HG02970 (cell line): Measurements from ENCODE around the gene APOBEC3C.
"Not testable (repeated sequence)": the region's sequence is repeated elsewhere in the genome, so short reads cannot be mapped to it uniquely, and the experiment has no call there.

Source experiments
- ATAC-seq: cut with Tn5 transposase; IDR thresholded peaks from one replicate; pipeline ENCODE4 v1.9.1; 2021; ENCODE audit warnings: mild to moderate bottlenecking, moderate library complexity, moderate number of reproducible peaks; ENCODE audit not compliant: unreplicated experiment, low FRiP score

The APOBEC3C gene

DNA sequence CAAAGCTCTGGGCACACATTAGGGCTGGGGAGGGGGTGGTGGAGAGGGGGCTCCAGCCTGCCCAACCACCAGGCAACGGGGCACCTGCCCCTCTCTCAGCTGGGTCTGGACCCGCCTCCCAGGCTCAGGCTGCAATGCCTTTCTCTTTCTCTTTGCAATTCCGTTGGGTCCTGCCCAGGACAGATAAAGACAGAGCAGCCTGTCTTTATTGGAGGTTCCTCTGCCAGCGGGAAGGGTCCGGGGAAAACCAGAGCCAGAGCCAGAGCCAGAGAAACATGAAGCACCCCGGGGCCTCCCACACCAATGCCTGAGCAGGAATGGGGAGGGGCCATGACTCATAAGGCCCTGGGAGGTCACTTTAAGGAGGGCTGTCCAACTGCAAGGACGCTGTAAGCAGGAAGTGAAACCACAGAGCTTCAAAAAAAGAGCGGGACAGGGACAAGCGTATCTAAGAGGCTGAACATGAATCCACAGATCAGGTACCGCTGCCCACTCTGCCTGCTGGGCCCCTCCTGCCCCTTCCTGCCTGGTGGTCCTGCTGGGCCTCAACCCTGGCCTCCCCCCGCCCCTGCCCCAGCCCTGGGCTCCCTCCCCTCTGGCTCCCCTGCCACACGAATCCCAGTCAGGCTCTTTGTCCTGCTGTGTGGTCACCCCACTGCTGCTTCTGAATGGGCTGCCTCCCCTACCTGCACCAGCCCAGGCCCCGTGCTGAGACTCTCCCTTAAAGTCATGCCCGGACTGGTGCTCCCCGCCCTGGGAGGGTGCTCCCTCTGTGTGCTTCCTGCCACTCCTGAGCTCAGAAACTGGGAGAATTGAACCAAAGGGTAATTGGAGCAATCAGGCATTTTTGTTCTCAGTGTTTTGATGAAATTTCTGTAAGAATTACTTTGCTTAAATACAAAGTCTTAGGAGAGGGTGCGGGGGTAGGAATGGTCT lies 31.8 kb upstream of the APOBEC3C start, which contains the start of gene APOBEC3B:
Gene APOBEC3B, plus strand, starts transcription at position 356 of the 936 bp plus-strand sequence. Its CDS starts 107 bp downstream, at position 463.
- ATAC-seq = peak; percentile 48

DNA sequence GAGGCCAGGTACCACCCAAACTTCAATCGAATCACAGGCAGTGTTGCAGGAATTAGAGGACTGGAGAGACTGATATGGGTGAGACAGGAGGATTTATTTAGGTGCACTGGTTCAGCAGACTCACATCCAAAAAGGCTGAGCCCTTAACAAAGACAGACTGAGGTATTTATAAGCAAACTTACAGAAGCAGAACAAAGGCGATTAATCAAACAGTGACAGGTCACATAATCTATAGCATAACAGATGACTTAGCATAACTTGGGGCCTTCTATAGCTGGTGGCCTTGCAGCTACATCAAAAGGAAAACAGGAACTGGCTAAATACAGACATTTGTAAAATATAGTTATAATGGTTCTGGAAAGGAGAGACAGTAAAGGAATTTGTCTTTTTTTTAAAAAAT lies 29.8 kb upstream of the APOBEC3C start:
- ATAC-seq = no peak

DNA sequence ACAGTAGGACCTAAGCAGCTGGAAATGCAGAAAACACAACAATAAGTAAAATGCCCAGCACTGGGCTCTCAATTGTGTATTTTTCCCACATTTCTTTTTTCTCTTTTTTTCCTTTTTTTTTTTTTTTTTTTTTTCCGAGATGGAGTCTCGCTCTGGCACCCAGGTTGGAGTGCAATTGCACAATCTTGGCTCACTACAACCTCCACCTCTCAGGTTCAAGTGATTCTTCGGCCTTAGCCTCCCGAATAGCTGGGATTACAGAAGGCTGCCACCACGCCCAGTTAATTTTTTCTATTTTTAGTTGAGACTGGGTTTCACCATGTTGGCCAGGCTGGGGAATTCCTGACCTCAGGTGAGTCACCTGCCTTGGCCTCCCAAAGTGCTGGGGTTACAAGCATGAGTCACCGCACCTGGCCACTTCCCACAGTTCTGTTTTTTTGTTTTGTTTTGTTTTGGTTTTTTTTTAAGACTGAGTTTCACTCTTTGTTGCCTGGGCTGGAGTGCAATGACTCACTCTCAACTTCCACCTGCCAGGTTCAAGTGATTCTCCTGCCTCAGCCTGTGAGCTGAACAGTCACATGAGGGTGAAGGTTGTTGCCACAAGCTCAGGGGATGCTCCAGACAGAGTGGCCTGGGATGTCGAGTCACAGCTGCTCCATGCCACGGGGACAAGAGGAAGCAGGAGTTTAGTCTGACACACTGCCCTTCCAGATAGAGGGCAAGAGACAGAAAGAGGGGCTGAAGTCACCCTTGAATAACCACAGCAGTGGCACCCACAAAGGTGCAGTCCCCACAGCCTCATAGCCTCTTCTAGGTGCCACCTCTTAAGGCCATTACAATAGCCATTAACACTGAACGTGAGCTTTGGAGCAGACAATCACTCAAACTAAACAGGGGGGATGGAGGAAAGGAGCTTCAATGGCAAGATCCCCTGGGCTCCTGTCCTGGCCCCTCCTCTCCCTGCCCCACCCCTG lies 29.0 kb upstream of the APOBEC3C start:
- peak; percentile 65 for ATAC-seq

DNA sequence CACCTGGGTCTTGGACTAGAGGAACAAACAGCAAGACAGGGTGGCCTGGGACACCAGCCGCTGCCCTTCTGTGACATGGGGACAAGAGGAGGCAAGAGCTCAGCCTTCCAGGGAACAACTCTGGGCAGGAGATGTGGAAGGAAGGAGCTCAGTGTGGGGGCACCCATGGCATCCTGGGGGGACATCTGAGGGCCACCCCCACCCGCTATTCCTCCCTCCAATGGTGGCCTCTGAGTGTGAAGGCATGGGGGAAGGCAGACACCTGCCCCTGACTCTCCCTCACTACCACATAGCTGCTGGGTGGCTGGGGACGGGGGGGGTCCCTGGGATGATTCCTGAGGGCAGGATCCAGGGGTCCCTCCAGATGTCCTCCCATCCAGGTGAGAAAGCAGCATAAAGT lies 27.4 kb upstream of the APOBEC3C start:
- ATAC-seq = no peak

DNA sequence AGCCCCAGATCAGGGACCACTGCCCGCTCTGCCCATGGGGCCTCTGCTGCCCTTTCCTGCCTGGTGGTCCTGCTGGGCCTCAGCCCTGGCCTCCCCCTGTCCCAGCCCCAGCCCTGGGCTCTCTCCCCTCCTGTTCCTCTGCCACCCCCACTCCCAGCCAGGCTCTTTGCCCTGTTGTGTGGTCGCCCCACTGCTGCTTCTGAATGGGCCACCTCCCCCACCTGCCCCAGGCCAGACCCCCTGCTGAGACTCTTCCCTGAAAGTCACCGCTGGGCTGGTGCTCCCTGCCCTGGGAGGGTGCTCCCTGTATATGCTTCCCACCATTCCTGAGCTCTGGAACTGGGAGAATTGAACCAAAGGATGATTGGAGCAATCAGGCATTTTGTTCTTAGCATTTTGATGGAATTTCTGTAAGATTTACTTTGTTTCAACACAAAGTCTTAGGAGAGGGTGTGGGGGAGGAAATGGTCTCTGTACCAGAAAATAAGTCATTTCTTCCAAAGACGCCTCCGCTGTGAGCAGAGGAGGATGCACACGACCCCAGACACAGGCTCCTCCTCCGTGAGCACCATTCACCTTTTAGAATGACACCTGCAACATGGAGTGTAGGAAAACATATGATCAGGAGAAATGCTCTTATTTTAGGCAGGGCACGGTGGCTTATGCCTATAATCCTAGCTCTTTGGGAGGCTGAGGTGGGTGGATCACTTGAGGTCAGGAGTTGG lies 26.7 kb upstream of the APOBEC3C start:
- ATAC-seq = no peak

DNA sequence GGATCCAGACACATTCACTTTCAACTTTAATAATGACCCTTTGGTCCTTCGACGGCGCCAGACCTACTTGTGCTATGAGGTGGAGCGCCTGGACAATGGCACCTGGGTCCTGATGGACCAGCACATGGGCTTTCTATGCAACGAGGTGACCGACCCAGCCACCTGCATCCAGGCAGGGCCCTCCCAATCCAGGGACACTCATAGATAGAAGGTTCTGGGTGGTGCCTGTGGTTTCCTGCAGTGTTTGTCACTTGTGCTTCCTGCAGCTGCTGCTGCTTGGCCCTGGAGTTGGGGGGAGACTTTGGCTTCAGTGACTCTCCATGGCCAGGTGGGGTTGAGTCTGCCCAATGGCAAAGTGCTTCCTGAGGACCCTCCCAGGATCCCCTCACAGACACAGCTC lies 24.6 kb upstream of the APOBEC3C start:
- no peak for ATAC-seq

DNA sequence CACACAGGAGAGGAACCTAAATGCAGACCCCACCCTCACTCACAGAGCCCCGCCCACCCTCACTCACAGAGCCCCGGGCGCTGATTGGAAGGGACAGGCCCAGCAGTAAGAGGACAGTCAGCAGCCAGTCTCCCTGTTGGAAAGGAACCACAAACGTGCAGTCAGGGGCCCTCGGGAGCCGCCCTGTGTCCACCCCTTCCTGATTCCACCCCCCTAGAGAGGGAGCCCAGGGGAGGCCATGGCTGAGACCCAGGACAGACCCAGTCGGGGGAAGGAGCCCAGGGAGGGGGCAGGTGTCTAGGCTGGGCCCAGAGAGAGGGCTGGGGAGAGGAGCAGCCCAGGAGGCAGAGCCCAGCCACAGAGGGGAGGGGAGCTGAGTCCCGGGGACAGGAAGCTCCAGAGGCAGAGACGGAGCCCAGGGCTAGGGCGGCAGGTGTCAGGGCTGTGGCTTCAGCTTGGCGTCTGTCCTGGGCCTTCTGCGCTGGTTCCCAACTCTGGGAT lies 21.1 kb upstream of the APOBEC3C start:
- ATAC-seq = not testable (repeated sequence)

DNA sequence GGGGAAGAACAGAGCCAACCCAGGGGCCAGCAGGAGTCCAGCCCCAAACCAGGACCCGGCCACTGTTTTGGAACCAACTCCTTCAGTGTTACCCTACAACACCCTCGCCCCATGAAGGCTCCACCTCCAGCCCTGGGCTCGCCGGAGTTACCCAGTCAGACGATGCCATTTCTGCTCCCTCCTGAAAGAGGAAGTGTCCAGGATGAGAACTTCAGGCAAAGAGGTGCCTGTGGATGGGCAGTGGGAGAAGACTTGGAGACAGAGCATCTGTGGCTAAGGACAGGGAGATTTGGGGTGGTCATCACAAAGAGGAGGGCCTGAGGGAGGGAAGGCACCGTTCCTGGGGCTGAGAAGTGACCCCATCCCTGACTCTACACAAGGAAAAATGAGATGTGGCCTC lies 18.0 kb upstream of the APOBEC3C start:
- ATAC-seq = no peak

DNA sequence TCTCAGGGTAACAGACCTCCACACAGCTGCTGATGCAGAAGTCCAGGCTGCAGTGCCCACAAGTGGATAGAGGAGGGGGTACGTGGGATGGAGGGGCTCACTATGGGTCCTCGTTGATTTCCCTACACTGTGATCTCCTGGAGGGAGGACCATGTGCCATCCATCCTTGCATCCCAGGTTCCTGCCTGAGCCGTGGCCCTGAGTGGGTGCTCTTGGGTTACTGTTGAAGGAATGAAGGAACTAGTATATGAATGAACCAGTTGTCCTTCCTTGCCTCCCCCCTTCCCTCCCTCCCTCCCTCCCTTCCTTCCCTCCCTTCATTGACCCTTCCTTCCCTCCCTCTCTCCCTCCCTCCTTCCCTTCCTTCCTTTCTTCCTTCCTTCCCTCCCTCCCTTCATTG lies 16.5 kb upstream of the APOBEC3C start:
- ATAC-seq = no peak

DNA sequence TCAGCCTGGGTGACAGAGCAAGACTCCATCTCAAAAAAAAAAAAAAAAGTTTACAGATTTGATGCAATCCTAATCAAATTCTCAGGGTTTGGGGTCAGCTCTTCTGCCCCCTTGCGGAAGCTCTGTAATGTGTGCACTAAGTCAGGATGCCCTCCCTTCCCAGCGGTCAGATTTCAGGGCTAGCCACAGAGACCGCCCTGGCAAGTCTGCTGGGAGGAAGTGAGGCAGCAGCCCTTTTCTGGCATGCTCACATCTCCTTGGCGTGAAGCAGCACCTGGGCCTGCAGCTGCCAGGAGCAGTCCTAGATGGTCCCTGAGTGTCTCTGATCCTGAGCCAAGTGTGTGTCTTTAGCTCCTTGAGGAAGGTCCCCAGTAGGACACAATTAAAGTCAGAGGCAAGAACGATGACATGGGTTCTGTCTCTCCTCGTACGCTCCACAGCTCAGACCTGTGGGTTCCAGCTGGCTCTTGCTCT lies 10.9 kb upstream of the APOBEC3C start:
- ATAC-seq = peak; percentile 72

DNA sequence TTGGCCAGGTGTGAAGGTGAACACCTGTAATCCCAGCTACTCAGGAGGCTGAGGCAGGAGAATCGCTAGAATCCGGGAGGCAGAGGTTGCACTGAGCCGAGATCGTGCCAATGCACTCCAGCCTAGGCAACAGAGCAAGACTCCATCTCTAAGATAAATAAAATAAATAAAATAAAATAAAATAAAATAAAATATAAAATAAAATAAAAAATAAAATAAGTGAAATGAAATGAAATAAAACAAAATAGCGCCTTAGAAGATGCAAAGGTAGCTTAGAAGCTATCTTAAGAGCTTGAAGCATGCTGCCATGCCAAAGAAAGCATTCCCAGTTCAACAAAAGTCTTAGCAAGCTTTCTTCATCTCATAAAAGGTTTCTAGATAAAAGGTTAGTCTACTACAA lies 6.9 kb upstream of the APOBEC3C start:
- no peak for ATAC-seq

DNA sequence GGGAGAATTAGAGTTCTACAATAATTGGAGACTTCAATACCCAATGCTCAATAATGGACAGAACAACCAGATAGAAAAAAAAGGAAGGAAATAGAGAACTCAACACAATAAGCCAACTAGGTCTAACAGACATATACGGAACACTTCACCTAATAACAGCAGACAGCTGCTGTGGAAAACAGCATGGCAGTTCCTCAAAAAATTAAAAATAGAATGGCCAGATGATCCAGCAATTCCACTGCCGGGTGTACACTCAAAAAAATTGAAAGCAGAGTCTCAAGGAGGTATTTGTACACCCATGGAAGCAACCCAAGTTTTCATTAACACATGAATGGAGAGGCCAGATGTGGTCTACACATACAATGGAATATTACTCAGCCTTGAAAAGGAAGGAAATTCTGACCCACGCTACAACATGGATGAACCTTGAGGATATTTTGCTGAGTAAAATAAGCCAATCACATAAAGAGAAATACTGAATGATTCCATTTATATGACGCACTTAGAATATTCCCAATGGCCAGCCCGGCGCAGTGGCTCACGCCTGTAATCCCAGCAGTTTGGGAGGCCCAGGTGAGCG lies 5.7 kb upstream of the APOBEC3C start:
- not testable (repeated sequence) for ATAC-seq

DNA sequence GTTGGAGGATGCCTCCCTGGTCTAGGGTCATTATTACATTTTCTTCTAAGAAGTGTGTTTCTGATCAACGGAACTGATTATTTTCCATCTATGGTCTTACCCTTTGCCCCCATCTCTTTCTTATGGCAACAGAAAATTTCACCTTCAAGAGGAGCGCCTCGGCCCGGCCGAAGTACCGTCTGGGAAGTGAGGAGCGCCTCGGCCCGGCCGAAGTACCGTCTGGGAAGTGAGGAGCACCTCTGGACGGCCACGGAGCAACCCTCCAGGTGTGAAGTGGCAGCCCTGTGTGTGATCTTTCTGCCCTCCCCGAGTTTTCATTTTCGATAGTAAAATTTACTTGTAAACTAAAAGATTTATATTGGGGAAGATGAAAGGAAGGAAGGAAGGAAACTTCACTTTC lies 3.1 kb upstream of the APOBEC3C start:
- ATAC-seq = no peak

DNA sequence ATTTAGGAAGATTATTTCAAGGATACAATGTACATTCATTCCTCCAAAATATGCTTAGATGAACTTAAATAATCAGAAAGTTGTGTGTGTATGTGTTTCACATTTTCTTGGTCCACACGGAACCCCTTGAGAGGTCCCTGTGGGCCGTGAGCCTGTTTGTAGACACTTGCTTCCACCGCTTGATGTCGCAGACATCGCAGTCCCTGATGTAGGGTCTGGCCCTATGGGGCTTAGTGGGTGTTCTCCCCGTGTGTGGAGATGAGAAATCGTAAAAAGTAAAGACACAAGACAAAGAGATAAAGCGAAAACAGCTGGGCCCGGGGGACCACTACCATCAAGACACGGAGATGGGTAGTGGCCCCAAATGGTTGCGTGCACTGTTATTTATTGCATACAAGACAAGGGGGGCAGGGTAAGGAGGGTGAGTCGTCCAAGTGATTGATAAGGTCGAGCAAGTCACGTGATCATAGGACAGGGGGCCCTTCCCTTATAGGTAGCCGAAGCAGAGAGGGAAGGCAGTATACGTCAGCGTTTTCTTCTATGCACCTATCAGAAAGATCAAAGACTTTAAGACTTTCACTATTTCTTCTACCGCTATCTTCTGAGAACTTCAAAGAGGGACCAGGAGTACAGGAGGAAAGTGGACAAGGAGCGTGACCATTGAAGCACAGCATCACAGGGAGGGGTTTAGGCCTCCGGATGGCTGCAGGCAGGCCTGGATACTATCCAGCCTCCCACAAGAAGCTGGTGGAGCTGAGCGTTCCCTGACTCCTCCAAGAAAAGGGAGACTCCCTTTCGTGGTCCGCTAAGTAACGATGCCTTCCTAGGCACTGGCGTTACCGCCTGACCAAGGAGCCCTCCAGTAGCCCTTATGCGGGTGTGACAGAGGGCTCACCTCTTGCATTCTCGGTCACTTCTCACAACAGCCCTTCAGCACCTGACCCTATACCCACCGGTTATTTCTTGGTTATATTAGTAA lies 1.2 kb upstream of the APOBEC3C start:
- no peak for ATAC-seq

DNA sequence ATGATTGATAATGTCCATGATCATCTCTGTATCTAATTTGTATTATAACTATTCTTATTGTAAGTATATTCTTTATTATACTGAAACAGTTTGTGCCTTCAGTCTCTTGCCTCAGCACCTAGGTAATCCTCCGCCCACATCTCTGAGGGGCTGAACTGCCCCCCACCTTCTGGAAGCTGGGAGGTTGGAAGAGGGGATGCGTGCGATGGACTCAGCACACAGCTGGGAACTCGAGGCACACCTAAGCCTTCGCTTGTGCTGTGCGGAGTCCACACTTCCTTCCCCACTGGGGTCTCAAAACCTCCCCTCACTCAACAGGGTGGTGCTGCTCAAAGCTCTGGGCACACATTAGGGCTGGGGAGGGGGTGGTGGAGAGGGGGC lies 506 bp upstream of the APOBEC3C start:
- ATAC-seq = not testable (repeated sequence)

DNA sequence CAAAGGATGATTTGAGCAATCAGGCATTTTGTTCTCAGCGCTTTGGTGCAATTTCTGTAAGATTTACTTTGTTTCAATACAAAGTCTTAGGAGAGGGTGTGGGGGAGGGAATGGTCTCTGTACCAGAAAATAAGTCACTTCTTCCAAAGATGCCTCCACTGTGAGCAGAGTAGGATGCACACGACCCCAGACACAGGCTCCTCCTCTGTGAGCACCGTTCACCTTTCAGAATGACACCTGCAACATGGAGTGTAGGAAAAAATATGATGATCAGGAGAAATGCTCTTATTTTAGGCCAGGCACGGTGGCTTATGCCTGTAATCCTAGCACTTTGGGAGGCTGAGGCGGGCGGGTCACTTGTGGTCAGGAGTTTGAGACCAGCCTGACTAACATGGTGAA lies 665 bp downstream of the APOBEC3C start:
- not testable (repeated sequence) for ATAC-seq

DNA sequence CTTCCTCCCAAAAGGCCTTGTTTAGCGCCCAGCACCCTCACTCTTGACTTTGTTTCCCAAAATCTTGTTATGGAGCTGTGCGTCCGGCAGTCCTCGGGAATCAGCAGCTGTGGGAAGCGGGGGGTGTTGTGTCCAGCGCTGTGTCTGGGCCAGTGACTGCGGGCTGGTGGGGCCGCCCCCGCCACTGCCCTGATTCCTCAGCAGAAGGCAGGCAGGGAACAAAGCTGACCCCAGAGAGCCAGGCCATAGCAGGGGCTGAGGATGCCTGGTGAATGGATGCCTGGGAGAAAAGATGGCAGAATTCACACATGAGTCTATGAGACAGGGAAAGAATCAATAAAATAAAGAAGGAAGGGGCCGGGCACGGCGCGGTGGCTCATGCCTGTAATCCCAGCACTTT lies 2.5 kb downstream of the APOBEC3C start:
- no peak for ATAC-seq

DNA sequence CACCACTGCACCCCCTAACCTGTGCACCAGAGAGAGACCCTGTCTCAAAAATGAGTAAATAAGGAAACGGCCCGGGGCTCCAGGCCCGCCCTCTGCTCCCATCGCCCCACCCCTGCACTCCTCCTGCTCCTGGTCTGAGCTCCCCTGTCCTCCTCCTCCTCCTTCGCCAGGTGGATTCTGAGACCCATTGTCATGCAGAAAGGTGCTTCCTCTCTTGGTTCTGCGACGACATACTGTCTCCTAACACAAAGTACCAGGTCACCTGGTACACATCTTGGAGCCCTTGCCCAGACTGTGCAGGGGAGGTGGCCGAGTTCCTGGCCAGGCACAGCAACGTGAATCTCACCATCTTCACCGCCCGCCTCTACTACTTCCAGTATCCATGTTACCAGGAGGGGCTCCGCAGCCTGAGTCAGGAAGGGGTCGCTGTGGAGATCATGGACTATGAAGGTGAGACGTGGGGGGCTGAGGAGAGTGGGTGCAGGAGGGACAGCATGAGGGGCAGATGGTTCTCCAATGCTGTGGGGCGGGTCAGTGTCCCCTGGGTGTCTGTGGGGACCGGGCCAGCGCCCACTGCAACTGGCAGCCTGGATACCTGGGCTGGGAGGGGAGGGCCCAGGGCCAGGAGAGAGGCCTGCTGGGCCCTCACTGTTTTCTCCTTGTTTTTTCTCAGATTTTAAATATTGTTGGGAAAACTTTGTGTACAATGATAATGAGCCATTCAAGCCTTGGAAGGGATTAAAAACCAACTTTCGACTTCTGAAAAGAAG lies 3.7 kb downstream of the APOBEC3C start:
- no peak for ATAC-seq
